Thymus (tissue), 11 donors: ENCODE data around the gene GLRX5. TPM values are rescaled to one million over a fixed set of nuclear protein-coding genes. Genes with fewer than 3 reads are reported as not detected.

Source experiments
- DNase-seq, 9 donors: peaks; one replicate each; pipeline ENCODE4 v3.0.0-alpha.2; 2013; ENCODE audit warnings: low spot score in 9 of 9, low read depth in 6 of 9, missing footprints in 1 of 9
- H3K27ac ChIP-seq, 2 donors: one replicate each; pipeline ENCODE4 v1.5.1; 2013; ENCODE audit warnings: control low read depth in 1 of 2, low read depth in 1 of 2, low read length in 1 of 2, mild to moderate bottlenecking in 1 of 2, moderate library complexity in 1 of 2
- H3K27me3 ChIP-seq, 2 donors: one replicate each; pipeline ENCODE4 v1.5.1; 2013; ENCODE audit warnings: low read length in 1 of 2; ENCODE audit not compliant: control insufficient read depth in 2 of 2, insufficient read depth in 1 of 2
- H3K36me3 ChIP-seq, 2 donors: one replicate each; pipeline ENCODE4 v1.5.1; 2013; ENCODE audit warnings: low read length in 1 of 2, mild to moderate bottlenecking in 1 of 2, moderate library complexity in 1 of 2; ENCODE audit not compliant: control insufficient read depth in 2 of 2, insufficient read depth in 2 of 2
- H3K4me1 ChIP-seq, 2 donors: one replicate each; pipeline ENCODE4 v1.5.1; 2013; ENCODE audit warnings: low read length in 2 of 2; ENCODE audit not compliant: control insufficient read depth in 2 of 2, insufficient read depth in 2 of 2
- H3K4me3 ChIP-seq, 2 donors: one replicate each; pipeline ENCODE4 v1.5.1; 2013; ENCODE audit warnings: low read length in 2 of 2, control low read depth in 1 of 2, mild to moderate bottlenecking in 1 of 2
- H3K9me3 ChIP-seq, 2 donors: one replicate each; pipeline ENCODE4 v1.5.1; 2013; ENCODE audit warnings: low read length in 1 of 2, mild to moderate bottlenecking in 1 of 2; ENCODE audit not compliant: control insufficient read depth in 2 of 2, insufficient read depth in 1 of 2
- WGBS: extraction: QIAGEN DNeasy Blood & Tissue Kit; methylation state at CpG from one replicate; pipeline ENCODE4 v1.1.7; 2013; 5-methylcytosine and 5-hydroxymethylcytosine counted together
- polyA plus RNA-seq: library from polyadenylated mRNA; stranded (reverse); fragments of 200-250 nt; gene quantifications from one replicate; pipeline ENCODE4 v1.2.3, GENCODE V29; 2013
- total RNA-seq: library from RNA; stranded (reverse); fragments of 120-200 nt; gene quantifications from one replicate; pipeline ENCODE4 v1.2.4, GENCODE V29; 2013
- donor health status: healthy.

The GLRX5 gene
- total and polyA plus RNA-seq, 2 donors = 44.2 to 51.5 TPM

- Histone ChIP-seq H3K36me3 (no peaks in the 10 kb centered on the region), H3K4me3 (no peak overlapping the region), H3K27me3 (peaks cover 0 to 15% of the 10 kb centered on the region in 2 donors), H3K9me3 (peaks cover 0 to 9% of the 10 kb centered on the region in 2 donors), H3K27ac (no peak overlapping the region), H3K4me1 (peaks cover 19 to 37% of the 10 kb centered on the region in 2 donors)
- DNase-seq = no peak
- WGBS = 96% methylated on average over 6 of the region's 6 CpGs
Observed at GRCh38 chr14:95513291-95513690, 21.6 kb upstream of the GLRX5 start.

- Histone ChIP-seq H3K27me3 (peaks cover 0 to 15% of the 10 kb centered on the region in 2 donors), H3K4me3 (no peak overlapping the region), H3K36me3 (no peaks in the 10 kb centered on the region), H3K27ac (peak overlapping the region in 1 of 2 donors; percentile 2), H3K4me1 (peaks cover 25 to 47% of the 10 kb centered on the region in 2 donors), H3K9me3 (peaks cover 0 to 9% of the 10 kb centered on the region in 2 donors)
- DNase-seq = no peak
- 86% methylated on average over 18 of the region's 18 CpGs for WGBS
Observed at GRCh38 chr14:95514131-95515079, 20.4 kb upstream of the GLRX5 start.

DNA sequence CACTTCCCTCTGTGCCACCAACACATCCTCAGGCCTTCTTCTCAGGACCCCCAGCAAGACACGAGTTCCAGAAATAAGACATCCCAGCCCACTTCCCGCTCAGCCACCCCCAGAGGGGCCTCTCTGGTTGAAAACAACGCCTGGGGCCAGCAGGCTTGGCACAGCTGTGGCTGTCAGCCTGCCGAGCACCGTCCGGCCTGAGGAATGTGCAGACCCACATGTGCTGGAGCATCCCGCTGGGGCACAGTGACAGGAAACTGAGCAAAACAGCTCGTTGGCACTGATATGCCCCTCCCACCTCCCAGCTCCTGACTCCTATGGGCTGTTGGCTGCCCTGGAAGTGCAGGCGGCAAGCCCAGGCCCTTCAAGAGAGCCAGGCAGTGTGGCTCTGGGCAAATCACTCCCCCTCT lies 19.8 kb upstream of the GLRX5 start:
- Histone ChIP-seq H3K27ac (no peak overlapping the region), H3K9me3 (peaks cover 0 to 9% of the 10 kb centered on the region in 2 donors), H3K4me3 (peak overlapping the region in 1 of 2 donors; percentile 62), H3K27me3 (peaks cover 0 to 15% of the 10 kb centered on the region in 2 donors), H3K36me3 (no peaks in the 10 kb centered on the region), H3K4me1 (peaks cover 31 to 54% of the 10 kb centered on the region in 2 donors)
- 19% methylated on average over 9 of the region's 9 CpGs for WGBS
- no peak for DNase-seq

- no peak overlapping the region for H3K27ac ChIP-seq
- peak overlapping the region; percentile 43 to 62 for H3K4me3 ChIP-seq
- 3% methylated on average over 50 of the region's 50 CpGs for WGBS
- H3K36me3 ChIP-seq = no peaks in the 10 kb centered on the region
- H3K4me1 ChIP-seq = peaks cover 35 to 58% of the 10 kb centered on the region in 2 donors
- DNase-seq = peak in 3 of 9 donors; percentile 63 to 82 (median 66)
- peaks cover 0 to 15% of the 10 kb centered on the region in 2 donors for H3K27me3 ChIP-seq
- peaks cover 0 to 9% of the 10 kb centered on the region in 2 donors for H3K9me3 ChIP-seq
Observed at GRCh38 chr14:95515596-95516552, 19.0 kb upstream of the GLRX5 start.

DNA sequence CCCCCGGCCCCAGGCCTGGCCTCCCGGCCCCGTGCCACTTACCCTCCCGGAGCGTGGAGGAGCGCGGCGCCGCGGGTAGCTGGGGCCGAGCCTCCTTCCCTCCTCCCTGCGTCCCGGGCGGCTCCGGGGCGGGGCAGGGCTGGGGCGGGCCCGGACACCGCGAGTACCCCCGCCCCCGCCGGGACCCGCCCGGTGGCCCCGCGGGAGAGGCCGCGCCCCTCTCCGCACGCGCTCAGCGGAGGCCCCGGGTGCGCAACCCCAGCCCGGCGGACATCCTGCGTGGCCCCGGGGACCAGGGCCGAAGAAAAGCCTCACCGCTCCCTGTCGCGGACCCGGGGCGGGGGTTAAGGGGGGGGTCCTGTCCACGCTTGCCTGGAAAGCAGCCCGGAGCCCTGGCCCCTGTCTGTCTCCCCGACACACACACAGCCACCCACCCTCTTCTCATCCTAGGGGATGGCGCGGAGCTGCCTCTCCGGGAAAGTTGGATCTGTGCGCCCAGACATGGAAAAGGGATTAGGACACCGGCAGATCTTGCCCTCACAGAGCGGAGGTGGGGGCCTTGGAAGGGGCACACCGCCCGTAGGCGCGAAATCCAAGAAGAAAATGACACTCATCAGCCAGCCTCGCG lies 18.2 kb upstream of the GLRX5 start, which contains the start of gene SYNE3:
TSS of gene SYNE3 (minus strand) at position 97 of the 628 bp plus-strand sequence. CDS start 40,829 bp downstream, outside the sequence.
- Histone ChIP-seq H3K4me1 (peaks cover 35 to 58% of the 10 kb centered on the region in 2 donors), H3K4me3 (peak within 1 kb of the TSS; percentile 43 to 62), H3K9me3 (peaks cover 0 to 9% of the 10 kb centered on the region in 2 donors), H3K27me3 (peaks cover 0 to 15% of the 10 kb centered on the region in 2 donors), H3K27ac (peak within 1 kb of the TSS in 1 of 2 donors; percentile 26), H3K36me3 (no peaks in the 10 kb centered on the region)
- 25% methylated on average over 56 of the region's 60 CpGs for WGBS
- no peak for DNase-seq

DNA sequence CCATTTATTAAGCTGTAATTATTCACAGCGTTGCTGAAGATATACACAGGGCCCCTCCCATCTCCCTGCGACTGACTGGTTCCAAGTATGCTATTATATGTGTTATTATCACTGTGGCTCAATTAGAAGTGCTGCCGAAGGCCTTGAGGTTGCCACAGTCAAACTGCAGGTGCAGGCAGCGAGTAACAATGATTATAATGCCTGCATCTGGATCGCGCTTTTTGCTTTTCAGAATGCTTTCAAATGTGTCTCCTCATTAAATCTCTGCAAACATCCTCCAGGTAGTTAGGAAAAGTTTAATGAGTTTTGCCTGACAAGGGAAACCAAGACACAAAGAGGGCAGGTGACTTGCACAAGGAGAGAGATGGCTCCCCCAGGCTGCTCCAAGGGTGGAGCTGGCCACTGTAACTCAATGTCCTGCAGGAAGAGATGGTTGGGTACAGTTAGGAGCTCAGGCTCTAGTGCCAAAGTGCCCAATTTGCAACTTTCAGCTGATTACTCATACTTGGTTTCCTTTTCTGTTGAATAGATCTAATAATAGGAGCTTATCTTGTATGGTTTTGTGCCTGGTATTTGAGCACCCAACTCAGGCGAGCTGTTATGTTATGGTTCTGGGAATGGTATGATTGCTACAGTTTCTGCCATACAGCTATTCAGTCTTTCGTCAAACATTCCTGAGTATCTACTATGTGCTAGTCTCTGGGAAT lies 16.7 kb upstream of the GLRX5 start:
- Histone ChIP-seq H3K4me1 (peaks cover 41 to 73% of the 10 kb centered on the region in 2 donors), H3K27me3 (peaks cover 0 to 15% of the 10 kb centered on the region in 2 donors), H3K9me3 (peaks cover 0 to 9% of the 10 kb centered on the region in 2 donors), H3K27ac (peak overlapping the region in 1 of 2 donors; percentile 71), H3K36me3 (no peaks in the 10 kb centered on the region), H3K4me3 (no peak overlapping the region)
- no peak for DNase-seq
- WGBS = 76% methylated on average over 8 of the region's 8 CpGs

DNA sequence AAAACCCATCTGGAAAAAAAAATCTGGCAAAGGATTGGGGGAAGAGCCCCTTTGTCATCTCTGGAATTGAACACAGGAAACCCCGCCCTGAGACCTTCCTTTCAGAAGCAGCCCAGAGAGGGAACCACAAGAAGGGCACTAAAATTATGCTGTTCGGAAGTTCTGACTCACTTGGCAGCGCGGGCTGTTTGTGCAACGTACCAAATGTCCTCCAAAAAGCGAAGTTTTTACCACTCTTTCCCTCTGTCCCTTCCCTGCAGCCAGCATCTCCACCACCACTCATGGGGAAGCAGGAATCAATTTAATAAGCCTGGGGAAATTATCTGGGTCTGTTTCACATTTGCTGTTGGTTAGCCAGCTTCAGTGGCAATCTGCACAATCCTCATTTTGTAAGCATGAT lies 15.2 kb upstream of the GLRX5 start:
- 1% methylated on average over 6 of the region's 6 CpGs for WGBS
- H3K4me3 ChIP-seq = no peak overlapping the region
- peak overlapping the region; percentile 71 to 80 for H3K27ac ChIP-seq
- peaks cover 0 to 15% of the 10 kb centered on the region in 2 donors for H3K27me3 ChIP-seq
- no peaks in the 10 kb centered on the region for H3K36me3 ChIP-seq
- peaks cover 56 to 81% of the 10 kb centered on the region in 2 donors for H3K4me1 ChIP-seq
- peak in 3 of 9 donors; percentile 55 to 80 (median 55) for DNase-seq
- H3K9me3 ChIP-seq = peaks cover 0 to 9% of the 10 kb centered on the region in 2 donors

GRCh38 chr14:95520346-95520745 lies 14.5 kb upstream of the GLRX5 start:
- H3K27ac ChIP-seq = peak overlapping the region; percentile 71 to 80
- peaks cover 0 to 12% of the 10 kb centered on the region in 2 donors for H3K27me3 ChIP-seq
- no peak overlapping the region for H3K4me3 ChIP-seq
- WGBS = 92% methylated on average over 3 of the region's 3 CpGs
- peaks cover 0 to 9% of the 10 kb centered on the region in 2 donors for H3K9me3 ChIP-seq
- no peaks in the 10 kb centered on the region for H3K36me3 ChIP-seq
- peaks cover 51 to 81% of the 10 kb centered on the region in 2 donors for H3K4me1 ChIP-seq
- no peak for DNase-seq
